HG02763 (cell line): ENCODE data around the gene FRZB.
"Not testable (repeated sequence)": the region's sequence is repeated elsewhere in the genome, so short reads cannot be mapped to it uniquely, and the experiment has no call there.

Experiments used
- ATAC-seq: cut with Tn5 transposase; IDR thresholded peaks from one replicate; pipeline ENCODE4 v1.9.1; 2021; ENCODE audit warnings: mild to moderate bottlenecking, moderate library complexity; ENCODE audit not compliant: unreplicated experiment

Gene FRZB, protein sequence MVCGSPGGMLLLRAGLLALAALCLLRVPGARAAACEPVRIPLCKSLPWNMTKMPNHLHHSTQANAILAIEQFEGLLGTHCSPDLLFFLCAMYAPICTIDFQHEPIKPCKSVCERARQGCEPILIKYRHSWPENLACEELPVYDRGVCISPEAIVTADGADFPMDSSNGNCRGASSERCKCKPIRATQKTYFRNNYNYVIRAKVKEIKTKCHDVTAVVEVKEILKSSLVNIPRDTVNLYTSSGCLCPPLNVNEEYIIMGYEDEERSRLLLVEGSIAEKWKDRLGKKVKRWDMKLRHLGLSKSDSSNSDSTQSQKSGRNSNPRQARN

DNA sequence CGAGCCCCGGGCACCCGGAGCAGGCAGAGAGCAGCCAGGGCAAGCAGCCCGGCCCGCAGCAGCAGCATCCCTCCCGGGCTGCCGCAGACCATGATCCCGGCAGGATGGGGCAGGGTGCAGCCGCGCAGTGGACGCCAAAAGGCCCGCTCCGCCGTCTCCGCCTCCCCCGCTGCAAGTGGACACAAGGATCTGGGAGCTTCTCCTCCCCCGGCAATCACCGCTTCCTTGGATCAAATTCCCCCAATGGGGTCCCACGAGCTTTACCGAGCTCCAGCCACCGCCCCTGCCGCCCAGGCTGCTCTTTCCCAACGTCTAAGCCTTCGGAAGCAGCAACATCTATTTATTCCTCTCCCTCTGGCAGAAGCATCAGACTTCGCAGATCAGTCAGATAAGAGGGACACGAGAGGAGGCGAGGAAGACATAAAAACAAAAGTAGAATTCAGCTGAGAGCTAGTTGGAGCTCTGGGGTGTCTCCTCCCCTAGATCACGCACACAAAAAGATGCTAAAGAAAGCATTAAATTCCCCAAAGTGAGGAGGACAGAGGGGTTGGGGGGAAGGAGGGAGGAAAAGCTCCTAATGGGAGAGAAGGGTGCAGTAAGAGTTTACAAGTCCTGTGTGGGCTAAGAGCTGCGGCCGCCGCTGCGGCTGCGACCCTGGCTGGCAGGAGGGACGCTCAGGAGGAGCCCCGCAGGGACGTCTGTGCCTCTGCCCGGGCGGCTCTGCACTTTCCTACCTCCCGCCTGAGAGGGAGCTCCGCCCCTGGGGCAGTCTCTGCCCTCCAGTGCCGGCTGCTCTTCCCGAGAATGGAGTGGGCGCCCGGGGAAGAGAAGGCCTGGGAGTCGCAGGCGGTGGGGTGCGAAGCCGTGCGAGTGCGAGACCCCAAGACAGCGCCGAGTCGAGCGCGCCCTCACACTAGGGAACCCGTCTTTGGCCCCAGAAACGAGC lies at the start of gene FRZB:
Gene FRZB (minus strand): TSS at position 177 of the 946 bp plus-strand sequence. CDS start 85 bp downstream, at position 92.
- no peak for ATAC-seq

DNA sequence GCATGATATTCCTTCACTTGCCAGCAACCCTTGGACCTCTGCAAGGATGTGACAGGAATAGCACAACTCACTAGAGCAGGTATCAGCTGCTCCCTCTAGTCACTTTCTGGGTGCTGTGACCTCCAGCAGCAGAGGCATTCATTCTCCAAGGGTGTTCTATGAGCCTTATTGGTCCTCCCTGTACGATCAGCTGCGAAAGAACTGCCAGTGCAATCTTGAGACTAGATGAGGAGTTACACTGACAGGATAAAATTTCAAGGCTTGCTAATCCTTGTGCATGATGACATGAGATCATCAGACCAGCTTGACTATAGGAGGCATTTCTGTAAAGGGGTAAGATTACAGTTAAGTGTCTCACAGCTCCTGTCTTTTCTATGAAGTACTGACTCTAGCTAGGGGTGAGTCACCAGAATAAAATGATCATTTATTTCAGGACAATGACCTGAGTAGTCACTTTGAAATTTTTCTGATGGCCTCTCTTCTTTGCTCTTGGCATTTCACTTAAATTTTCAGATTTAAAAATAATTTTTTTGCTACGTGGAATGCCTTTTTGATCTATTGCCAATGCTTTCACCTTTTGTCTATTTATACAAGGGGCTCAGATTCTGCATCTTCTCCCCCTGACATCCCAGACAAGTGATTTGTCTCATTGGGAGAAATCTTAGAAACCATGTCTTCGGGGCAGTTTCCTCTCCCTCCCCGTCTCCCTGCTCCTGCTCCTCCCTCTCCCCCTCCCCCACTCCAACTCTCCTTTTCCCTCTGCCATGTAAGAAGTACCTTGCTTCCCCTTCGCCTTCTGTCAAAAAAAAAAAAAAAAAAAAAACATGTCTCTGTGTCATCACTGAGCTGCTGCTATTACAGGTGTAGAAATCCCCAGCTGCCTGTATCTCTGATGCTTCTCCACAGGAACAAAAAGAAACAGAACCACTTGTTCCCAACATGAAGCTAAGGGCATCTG lies 49.2 kb upstream of the FRZB start:
- ATAC-seq: no peak

DNA sequence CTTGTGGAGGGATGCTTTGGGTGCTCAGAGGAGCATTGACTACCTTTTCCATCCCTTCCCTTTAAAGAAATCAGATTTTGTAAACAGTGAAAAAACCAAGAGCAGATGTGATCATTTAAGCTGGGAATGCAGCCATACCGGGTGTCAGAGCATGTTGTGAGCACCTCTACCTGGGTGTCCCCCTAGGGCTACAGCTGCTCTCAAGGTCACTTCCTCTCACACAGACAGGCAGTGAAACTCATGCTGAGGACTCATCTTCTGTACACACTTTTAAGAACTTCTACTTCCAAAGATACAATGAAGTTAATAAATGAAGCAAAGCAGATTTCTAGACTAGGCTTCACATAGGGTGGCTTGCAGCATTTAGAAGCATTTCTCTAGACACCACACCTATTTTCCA lies 48.4 kb upstream of the FRZB start:
- ATAC-seq: no peak

DNA sequence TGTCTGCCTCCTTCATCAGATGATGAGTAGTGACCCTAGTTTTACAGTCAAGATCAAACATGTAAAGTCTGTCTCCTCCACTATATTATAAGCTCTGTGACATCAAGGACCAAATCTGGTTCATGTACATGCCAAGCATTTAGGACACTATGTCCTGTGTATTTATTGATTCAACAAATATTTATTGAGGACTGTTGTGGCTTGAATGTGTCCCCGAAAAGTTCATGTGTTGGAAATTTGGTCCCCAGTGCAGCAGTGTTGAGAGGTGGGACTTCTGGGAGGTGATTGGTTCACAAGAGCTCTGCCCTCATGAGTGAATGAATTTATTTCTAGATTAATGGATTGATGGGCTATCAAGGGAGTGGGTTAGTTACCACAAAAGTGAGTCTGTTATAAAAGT lies 46.6 kb upstream of the FRZB start:
- ATAC-seq: no peak

DNA sequence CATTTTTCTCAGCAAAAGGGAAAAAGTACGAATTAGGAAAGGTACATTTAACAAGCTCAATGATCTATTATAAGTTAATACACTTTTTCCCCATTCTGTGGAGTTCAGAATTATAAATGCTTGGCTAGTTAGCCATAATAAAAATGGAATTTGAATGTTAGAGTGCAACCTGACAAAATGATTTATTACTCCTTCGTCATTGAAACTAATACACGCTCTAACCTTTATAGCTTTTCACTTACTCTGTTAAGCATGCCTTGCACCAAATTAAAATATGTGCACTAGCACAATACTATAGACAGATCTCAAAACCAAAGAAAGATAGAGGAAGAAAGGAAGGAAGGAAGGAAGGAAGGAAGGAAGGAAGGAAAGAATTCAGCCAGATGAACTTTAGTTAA lies 46.1 kb upstream of the FRZB start:
- ATAC-seq: no peak

DNA sequence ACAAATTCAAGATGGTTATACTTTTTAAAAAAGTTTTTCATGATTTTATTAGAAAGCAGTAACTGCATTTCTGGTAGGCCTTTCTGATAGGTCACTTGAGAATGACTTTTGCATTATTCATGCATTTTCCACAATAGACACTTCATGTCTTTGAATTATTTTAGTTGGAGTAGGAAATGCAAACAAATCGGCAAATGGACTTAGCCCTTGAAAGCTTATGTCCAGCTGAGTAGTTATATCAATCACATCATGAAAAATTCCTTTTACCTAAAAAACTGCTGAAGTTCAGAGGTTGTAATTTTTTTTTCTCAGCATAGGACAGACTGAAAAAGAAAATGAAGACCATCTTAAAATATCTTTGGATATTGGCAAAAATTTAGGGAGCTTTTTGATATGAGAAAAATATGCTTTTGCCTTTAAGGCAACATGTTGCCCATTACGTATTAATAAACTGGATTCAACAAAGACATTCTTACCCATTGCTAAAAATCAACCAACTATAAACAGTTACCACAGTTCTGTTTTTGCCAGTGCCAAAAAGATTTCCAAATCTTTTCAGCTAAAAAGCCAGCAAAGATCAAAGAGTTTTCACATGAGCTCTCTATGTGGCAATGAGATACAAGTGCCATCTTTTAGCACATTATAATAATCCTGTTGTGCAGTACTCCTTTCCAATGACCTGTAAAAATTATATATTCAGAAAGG lies 45.5 kb upstream of the FRZB start:
- ATAC-seq: no peak

DNA sequence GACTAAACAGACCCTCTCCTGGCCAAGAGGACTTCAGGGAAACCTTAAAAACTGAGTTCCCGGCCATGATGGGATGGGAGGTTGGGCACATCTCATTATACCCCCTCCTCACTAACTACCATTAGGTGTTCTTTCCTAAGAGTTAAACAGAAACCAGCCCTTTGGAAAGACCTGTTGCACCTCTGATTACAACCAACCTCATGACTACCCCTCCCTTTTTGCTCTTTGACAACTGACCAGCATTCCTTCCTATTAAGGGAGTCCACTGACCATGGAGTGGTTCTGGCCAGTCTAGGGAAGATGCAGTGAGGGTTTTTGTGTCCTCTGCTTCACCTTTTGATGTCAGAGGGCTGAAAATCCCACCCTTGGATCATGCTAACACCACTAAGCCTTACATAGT lies 44.5 kb upstream of the FRZB start:
- no peak for ATAC-seq

DNA sequence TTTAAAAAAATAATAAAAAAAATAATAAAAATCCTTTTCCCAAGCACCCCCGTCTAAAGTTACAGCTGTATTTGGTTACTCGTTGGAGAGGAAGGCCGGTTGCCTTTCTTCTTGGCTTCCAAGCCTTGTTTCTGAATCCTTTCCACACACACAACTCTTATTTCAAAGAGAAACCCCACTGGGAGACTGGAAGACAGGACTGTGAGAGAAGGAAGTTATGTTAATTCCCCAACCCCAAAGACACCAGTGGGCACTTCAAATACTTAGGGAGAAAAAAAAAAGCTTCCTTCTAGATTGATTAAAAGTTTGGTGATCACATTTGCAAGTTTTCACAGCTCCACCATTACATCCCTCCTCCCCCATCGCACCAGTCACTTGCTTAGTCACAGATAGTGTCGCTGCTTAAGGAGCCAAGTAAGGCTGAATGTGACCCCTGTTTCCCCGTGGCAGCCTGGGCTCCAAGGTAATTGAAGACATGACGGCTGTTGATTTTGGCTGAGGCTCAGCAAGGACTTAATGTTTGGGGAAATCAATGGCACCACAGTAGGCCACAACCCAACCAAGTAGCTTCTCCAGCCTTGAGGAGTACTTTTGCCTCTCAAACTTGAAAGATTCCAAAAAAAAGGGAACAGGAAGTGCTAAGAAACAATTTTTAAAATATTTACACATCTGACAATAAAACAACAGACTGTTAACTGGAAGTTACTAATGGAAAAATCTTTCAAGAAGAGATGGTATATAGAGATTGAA lies 40.8 kb upstream of the FRZB start:
- ATAC-seq: no peak

DNA sequence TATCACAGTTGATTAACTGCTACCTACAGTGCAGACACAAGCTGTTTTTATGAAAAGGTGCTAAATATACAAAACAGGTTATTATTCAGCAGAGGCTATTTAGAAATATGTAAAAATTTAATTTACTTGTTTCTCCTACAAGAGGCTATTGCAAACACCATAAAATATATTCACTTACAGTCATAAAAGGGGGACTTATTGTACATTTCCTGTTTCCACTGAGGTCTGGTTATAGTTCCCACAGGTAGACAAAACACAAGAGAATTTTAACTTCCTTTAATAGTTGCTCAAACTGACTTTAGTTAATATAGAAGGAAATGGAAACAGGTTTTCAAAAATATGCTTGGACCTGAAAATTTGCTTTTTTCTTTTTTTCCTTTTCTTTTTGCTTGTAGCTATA lies 40.0 kb upstream of the FRZB start:
- ATAC-seq: no peak

DNA sequence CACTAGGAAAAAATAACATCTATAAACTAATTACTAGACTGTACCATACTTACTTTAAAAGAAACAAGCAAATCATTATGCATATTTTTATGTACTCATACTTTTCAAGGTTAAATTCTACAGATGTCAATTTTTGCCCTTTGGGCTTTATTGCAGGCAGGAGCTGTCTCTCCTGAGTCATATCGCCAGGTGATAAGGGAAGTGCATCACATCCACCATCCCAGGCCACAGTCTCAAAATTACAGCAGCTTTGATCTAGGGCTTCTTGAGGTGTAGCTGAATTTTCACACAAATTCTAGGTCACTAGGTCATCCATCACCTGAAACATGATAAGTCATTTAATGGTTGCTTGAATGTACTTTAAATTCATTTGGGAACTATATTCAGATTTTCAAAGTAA lies 38.4 kb upstream of the FRZB start:
- no peak for ATAC-seq

DNA sequence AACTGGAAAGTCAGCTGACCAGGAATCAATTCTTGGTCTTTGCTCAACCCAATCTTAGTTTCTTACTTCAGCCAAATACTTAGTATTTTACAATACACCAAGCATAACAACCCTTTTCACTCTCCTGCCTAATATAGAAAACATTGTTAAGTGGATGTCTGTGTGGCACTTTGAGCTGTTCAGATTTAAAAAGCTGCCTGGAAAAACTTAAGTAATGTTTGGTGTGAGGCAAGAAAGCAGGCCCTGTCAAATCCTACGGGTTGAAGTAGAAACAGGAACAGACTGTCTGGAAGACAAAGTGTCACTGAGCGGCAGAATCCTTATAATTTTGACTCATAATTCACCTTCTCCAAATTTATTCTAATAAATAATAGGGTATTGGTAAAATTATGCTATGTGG lies 37.1 kb upstream of the FRZB start:
- no peak for ATAC-seq

DNA sequence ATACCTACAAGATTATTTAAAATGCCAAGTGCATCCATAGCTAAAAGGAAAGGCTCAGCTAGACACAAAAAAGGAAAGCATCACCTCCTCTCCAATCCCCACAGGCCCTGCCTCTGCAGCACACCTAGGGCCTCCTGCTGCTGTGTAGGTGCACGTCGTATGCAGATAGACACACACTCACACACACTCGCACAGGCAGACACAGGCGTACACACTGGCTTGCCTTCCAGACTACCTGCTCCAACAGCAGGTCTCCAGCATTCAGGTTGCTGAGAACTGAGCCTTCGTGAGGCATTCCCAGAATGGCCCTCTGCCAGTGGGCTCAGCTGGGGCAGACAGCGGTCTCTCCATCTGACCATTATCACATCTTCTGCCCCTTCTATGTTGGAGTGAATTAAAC lies 35.3 kb upstream of the FRZB start:
- no peak for ATAC-seq

DNA sequence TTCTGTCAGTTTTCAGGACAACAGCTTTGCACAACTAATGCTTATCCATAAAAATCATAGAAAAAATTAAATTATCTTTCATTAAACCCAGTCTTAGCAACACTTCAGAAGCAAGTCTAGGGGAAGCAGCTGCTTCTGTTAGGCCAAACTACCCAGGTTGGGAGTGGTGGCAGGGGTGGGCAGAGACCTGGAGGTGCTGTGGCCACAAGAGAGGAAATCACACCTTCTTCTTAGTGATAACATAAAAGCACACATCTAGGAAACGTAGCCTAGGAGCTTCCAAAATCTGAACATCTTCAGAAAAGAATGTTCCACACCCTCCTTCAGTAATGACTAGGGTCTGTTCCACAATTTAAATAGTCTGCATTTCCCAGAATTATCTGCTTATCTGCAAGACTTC lies 32.3 kb upstream of the FRZB start:
- ATAC-seq: no peak

DNA sequence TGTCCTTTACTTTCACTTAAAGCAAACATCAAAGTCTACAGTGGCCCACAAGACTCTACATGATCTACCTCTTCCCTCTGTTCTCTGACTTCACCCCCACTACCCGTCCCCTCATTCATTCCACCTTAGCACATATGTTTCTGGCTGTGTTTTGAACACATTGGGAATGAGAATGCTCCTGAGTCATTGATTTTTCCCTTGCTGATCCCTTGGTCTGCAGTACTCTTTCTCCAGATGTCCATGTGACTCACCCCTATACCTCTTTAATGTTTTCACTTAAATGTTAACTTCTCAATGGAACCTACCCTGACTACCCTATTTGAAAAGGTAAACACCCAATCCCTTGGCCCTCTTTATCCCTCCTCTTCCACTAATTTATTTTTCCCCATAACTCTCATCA lies 30.7 kb upstream of the FRZB start:
- ATAC-seq: no peak

DNA sequence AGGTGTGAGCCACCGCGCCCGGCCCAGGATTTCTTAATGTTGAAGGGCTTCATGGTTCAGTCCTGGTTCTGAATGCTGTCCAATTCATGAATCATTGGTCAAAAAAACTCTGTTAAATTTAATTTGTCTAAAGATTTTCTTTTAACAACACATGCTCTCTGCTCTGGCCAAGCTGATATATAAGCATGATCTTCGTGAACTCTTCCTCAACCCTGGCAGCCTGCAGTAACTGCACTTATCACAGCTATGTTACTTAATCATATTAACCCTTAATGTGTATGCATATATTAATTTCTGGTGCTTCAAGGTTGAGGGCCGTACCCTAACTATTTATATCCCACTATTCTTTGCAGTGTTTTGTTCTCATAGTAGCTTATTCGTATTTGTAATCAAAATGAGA lies 29.4 kb upstream of the FRZB start:
- ATAC-seq: no peak

DNA sequence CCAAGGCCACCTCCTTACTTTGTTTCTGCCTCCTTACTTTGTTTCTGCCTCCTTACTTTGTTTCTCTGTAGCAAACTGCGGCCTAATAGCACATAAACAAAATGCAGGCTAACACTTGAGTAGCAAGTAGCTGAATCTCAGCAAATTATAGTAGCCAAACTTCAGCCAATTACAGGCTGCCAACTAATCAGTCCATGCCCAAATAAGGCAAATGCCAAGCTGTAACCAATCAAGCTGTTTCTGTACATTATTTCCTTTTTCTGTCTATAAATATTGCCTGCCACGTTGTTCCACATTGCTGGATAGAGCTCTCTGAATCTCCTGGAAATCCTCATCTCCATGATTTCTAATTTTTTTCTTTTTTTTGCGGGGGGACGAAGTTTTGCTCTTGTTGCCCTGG lies 28.7 kb upstream of the FRZB start:
- ATAC-seq: no peak

DNA sequence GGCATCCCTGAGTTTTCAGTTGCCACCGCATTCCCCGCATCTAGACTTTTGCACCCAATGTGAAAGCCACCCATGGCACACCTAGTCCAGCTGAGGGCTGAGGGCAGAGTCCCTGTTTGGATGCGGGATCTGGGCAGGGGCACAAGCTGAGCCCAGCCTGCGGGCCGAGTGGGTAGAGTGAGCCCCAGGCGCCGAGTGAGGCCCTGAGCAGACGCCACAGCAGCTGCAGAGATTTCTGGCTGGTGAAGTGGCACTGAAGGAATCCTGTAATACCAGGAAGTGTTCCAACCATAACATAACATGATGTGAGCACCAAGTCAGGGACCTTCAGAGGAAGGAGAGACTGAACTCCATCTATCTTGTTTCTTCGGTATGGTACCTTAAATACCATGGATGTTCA lies 27.7 kb upstream of the FRZB start:
- no peak for ATAC-seq

DNA sequence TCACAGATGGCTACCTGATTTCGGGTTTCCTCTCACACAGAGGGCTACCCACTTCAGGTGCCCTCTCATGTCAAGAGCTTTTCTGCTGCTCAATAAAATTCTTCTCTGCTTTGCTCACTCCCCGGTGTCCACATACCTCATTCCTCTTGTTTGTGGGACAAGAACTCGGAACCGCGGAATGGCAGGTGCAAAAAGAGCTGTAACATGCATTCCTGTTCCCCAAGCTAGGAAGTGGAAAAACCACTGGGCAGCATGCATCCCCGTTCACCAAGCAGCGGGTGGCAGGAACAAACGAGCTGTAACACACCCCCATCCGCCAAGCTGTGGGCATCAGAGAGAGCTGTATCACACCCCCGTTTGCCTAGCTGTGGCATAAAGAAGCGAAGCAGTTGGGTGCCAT lies 27.2 kb upstream of the FRZB start:
- ATAC-seq: no peak

DNA sequence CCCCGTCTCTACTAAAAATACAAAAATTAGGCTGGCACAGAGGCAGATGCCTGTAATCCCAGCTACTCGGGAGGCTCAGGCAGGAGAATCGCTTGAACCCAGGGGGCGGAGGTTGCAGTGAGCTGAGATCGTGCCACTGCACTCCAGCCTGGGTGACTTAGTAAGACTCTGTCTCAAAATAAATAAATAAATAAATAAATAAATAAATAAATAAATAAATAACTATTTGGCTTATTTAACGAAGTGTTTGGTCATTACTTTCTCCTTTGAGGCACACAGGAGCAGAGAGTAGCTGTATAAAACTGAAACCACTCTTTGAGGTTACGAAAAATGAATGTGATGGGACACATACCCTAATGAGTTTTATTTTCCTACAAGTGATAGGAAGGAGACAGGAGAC lies 26.6 kb upstream of the FRZB start:
- not testable (repeated sequence) for ATAC-seq

DNA sequence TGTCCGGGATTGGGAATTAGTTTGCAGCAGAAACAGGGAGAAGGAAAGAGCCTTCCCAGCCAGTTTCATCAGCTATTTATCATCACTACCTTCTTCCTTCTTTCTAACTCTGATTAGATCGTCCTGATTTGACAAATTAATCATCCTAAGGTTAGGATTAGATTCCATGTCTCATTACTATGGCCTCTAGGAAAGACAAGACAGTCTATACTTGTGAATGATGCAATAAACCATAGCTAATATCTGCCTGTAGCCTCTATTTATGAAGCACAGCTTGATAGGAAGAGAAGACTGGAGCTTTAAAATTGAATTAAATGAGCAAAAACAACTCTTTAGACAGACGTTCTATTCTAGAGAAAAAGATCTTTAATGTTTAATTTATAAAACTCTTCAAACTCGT lies 25.2 kb upstream of the FRZB start:
- ATAC-seq: no peak
